Activated CD4-positive, CD25-positive, alpha-beta regulatory T cell treated with anti-CD3 and anti-CD28 coated beads, Interleukin-2, amount 50 U/mL, for 72 hours (primary cell): ENCODE results near the gene LHX5.
A peak's percentile ranks its signal among the peaks of the same experiment; 100 is the strongest.

Experiments
- DNase-seq: peaks from one replicate; pipeline ENCODE4 v3.0.0; 2021

Gene LHX5

DNA sequence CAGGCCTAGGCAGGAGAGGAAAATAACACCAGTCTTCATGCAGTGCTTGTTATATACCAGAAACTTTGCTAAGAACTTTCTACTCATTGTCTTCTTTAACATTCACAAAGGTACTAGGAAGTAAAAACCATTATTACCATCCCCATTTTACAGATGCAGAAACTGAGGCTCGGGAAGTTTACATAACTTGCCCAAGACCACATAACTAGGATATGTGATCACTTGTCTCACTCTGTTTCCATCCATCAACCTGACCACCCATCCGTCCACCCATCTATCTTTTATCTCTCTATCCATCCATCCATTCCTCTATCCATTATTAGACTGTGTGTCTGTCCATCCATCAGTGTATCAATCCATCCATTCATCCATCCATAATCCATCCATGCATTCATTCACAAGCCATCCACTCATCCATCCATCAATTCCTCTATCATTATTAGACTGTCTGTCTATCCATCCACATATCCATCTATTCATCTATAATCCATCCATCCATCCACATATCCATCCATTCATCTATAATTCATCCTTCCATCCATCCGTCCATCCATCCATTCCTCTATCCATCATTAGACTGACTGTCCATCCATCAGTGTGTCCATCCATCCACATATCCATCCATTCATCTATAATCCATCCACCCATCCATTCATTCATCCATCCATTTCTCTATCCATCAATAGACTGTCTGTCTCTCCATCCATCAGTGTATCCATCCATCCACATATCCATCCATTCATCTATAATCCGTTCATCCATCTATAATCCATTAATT lies 33.0 kb downstream of the LHX5 start:
- DNase-seq: no peak

DNA sequence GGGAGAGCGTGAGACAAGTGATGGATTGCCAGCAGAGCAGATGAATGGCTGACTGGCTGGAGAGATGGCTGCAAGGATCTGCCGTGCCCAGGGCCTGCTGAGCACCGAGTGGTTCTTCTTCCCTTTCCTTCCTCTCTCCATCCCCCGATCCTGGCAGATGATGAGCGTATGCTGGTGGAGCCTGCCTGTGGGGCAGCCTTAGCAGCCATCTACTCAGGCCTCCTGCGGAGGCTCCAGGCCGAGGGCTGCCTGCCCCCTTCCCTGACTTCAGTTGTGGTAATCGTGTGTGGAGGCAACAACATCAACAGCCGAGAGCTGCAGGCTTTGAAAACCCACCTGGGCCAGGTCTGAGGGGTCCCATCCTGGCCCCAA lies 34.0 kb downstream of the LHX5 start:
- no peak for DNase-seq

DNA sequence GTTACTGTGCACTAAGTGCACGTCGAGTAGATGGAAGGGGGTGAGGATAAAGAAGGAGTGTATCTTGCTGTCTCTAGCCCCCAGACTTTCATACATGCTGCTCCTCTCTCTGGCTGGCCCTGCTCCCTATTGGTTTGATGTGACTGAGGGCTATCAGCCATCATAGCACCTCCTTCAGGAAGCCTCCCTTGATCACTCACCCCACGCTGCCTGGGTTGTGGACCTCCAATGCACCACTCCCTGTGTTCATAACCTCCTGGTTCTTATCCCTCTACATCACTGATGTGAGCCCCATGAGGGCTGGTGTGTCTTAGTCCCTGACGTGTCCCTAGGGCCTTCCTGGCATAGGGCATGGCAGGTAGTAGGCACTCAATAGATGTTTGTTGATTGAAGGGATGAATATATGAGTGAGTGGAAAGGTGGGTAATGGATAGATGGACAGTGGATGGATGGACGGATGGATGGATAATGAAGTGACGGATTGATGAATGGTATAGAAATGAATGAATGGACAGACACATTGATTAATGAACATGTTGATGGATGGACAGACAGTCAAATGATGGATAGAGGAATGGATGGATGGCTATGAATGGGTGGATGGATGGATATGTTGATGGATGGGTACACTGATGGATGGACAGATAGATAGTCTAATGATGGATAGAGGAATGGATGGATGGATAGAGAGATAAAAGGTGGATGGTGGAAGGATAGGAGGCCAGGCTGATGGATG lies 34.5 kb downstream of the LHX5 start:
- DNase-seq: no peak

DNA sequence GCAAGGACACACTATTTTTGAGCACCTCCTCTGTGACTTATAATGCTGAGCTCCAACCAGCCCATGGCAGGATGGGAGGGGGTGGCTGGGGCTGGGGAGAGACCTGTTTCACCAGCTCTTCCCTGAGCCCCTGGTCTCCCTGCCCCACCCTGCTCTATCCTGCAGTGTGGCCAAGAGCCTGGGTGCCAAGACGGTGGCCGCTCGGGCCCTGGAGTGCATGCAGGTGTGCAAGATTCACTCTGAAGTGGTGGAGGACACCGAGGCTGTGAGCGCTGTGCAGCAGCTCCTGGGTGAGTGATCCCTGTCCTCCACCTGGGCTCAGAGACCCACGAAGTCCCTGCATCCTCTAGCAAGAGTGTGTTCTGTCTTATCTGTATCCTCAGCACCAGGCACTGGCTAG lies 35.1 kb downstream of the LHX5 start:
- no peak for DNase-seq

DNA sequence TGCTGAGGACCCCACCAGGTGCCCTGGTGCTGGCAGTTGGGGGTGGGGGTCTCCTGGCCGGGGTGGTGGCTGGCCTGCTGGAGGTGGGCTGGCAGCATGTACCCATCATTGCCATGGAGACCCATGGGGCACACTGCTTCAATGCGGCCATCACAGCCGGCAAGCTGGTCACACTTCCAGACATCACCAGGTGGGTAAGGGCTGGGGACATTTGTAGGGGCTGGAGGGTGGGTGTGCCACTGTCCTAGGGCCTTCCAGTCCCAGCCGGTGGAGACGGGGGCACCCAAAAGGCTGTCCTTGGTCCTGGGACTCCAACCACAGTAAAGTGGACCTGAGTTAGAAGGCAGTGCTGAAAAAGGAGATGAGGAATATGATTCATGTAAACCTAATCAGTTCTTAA lies 36.3 kb downstream of the LHX5 start:
- no peak for DNase-seq

DNA sequence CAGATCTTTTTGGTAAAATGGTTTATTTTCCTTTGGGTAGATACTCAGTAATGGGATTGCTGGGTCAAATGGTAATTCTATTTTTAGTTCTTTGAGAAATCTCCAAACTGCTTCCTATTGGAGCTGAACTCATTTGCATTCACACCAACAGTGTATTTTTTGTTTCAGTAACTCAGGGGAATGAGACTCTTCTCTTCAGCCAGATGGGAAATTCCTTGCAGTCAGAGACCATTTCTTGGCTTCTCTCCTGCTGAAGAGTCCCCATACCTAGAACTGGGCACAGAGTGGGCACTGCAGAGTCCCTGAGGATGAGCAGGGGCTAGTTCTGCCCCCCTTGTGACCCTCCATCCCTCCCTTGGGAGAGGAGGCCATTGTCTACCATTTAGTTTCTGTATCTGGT lies 38.7 kb downstream of the LHX5 start:
- DNase-seq: no peak

DNA sequence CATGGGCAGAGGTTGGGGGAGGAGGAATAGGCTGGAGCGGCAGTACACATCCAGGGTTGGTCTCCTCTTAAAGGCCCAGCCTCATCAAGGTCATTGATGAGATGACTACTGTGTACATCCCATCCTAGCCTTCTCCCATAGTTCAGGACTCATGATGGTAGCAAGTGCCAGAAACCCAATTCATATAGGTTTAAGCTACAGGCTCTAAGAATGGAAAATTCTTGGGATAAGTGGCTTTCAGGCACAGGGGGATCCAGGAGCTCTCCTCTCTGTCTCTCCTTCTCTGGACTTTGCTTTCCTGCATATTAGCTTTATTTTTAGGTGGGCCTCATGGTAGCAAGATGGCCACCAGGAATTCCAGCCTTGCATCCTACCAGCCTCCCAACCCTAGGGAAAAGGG lies 43.2 kb downstream of the LHX5 start:
- DNase-seq: no peak

DNA sequence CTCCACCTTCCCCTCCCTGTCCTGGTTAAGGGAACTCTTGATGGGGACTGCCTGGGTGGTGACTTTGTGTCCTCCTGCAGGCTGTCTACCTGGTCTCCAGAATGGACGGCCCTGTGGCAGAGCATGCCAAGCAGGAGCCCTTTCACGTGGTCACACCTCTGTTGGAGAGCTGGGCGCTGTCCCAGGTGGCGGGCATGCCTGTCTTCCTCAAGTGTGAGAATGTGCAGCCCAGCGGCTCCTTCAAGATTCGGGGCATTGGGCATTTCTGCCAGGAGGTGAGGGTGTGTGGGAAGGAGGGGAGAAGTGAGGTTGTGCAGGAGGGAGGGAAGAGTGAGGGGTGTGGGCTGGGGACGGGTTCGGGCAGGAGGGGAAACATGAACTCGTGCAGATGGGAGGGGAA lies 43.8 kb downstream of the LHX5 start:
- no peak for DNase-seq

DNA sequence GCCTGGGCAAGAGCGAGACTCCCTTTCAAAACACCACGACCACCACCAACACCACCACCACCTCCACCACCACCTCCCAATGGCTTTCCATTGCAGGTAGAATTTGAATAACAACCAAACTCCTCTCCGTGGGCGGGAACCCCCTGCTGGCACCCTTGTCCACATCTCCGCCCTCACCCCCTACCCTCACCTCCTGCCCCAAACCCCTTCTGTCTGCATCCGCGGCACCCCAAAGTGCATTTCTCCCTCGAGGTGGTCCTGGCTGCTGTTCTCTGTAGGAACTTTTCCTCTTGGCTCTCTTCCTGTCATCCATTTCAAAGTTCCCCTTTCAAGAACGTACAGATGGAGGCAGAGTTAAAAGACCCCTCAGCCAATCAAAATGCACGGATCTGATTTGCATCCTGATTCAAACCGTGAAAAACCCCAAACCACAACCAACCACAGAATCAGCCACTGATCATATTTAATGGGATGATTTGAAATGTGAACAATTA lies 45.7 kb downstream of the LHX5 start:
- DNase-seq: no peak

DNA sequence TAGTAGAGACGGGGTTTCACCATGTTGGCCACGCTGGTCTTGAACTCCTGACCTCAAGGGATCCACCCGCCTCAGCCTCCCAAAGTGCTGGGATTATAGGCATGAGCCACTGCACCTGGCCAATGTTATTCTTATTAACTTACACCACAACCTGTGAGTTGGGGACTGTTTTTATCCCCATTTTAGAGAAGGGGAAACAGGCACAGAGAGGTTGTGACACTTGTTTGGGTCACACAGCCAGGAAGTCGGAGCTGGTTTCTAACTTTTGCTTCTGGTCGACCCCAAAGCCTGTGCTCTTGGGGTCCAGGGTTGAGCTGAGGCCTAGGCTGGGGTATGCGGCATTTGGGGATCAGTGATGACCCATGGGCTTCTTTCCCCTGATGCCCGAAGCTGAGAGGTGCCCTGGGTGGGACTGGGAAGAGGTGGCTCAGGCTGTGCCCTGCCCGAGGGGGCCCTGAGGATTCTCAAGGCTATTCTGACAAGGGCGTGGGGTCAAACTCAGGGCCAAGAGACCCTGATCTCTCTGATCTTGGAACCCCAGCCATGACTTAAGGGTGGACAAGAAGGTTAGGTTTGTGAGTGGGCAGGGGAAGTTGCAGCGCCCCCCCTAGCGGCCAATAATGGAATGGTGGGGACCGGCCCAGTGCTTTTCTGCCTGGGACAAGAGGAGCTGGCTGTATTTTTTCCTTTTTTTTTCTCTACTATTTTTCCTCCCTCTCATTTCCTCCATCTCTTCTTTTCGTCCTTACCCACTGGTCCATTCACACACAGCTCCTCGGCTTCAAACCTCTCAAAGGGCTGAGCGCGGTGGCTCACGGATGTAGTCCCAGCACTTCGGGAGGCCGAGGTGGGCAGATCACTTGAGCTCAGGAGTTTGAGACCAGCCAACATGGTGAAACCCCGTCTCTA lies 46.5 kb downstream of the LHX5 start:
- DNase-seq: peak; percentile 69

DNA sequence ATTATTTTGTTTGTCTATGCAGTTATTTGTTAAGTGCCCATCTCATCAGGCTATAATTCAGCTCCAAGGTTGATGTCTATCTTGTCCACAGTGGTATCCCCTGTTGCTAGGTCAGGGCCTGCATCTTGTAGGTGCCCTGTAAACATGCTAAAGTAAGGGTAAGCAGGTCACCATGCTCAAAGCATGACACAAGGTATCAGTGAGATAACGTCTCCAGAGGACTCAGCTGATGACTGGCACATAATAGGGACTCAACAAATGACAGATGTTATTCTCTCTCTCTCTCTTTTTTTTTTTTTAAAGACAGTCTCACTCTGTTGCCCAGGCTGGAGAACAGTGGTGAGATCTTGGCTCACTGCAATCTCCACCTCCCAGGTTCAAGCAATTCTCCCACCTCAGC lies 47.2 kb downstream of the LHX5 start:
- no peak for DNase-seq

DNA sequence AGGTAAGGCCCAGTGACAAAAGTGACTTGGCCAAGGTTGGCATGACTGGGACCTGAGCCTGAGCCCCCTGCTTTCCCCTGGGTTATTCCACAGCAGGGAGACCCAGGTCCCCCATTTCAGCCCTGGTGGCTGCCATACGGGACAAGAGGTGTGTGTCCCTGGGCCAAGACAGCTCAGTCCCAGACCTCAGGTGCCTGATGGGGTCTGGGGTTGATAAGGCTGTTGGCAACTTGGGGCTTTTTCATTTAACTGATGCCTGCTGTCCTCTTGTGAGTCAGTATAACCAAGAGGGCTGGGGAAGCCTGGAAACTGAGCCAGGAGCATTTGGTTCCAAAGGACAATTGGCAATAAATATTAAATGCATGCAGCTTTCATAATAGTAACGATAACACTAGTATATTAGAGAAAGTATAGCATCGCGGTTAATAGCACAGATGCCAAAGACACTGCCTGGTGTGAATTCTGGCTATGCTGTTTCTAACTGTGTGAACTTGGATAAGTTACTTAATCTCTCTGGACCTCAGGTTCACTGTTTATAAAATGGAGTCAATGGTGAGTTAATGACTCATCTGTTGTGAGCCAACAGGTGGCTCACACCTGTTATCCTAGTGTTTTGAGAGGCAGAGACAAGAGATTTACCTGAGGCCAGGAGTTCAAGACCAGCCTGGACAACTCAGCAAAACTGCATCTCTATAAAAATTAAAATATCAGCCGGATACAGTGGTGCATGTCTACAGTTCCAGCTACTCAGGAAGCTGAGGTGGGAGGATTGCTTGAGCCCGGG lies 48.6 kb downstream of the LHX5 start:
- no peak for DNase-seq

DNA sequence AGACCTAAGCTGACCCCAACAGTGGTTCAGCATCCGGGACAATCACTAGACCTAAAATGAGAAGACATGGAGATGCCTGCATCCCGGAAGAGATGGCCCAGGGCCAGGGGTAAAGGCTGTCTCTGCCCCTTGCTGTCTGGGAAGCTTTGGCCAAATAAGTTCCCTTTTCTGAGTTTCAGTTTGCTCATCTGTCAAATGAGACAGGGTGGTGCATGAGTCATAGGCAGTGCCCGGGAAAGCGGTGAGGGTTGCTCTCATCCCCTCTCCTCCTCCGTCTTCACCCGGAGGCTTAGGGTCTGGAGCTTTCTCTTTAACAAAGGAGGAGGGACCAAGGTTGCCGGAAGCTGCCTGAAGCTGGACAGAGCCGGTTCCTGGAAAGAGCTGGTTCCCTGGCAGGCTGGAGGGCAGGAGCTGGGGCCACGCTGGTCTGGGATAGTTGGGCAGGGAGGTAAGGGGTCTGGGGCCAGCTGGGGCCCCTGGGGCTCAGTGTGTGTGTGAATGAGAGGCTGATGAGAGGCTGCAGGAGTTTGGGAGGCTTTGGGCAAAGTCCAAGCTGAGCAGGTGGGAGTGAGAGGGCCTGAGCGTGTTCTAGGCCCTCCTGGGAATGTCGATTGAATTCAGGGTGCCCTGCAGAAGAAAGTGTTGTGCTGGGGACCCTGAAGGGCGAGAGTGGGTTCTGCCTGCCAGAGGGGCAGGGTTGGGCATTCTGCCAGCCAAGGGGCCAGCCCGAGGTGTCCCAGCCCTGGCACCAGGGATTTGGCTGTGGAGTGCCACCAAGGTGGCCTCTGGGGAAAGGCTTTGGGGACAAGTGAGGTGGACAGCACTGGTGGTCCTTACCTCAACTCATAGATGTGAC lies 49.4 kb downstream of the LHX5 start, which contains the start of gene SDSL:
TSS of gene SDSL (plus strand) at position 351 of the 856 bp plus-strand sequence. CDS start 5,603 bp downstream, outside the sequence.
- no peak for DNase-seq

DNA sequence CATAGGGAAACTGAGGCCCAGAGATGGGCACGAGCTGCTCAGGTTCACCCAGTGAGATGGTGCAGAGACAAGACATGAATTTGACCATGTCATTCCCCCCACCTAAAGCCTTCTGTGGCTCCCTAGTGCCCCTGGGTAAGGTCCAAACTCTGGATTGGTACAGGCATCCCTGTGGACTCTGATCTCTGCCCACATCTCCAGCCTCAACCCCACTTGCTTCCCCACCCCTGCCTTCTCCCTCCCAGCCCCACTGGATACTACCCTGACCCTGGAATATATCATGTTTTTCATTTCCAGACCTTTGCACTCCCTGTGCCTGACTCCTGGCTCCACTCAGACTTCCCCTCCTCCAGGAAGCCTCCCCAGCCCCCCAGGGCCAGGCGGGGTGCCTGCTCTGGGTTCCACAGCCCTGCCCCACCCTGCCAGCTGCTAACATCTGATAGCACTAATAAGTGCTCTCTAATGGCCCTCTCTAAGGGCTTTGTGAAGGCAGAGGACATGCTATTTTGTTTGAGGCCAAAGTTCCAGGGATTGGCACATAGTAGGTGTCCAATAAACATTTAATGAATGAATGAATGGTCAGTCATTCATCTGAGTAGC lies 50.6 kb downstream of the LHX5 start:
- DNase-seq: no peak

DNA sequence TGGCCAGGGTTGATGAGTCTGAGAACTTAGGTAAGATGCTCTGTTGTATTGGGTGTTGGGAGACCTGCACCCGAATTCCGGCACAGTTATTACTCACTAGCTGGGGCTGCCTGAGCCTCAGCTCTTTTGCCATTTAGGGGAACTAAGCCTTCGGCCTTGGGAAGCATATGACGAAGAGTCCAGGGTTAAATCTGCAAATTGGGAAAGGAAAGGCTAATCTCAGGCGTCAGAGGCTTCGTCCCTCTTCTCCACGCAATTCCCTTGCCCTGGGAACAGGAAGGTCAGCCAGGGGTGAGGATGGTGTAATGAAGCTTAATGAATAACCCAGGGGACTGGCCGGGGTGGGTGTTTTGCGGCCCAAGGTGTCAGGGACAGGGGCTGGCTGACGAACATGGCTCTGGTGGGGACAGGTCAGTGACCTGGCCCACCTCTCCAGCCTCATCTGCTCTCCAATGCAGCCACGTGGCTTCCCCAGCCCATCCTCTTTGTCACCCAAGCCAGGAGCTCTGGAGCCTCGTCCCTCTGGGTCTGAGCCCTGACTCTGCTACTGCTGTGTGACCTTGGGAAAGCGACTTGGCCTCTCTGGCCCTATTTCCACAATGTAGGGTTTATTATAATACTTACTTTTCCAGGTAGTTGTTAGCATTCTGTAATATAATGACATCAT lies 53.3 kb downstream of the LHX5 start:
- DNase-seq: no peak

DNA sequence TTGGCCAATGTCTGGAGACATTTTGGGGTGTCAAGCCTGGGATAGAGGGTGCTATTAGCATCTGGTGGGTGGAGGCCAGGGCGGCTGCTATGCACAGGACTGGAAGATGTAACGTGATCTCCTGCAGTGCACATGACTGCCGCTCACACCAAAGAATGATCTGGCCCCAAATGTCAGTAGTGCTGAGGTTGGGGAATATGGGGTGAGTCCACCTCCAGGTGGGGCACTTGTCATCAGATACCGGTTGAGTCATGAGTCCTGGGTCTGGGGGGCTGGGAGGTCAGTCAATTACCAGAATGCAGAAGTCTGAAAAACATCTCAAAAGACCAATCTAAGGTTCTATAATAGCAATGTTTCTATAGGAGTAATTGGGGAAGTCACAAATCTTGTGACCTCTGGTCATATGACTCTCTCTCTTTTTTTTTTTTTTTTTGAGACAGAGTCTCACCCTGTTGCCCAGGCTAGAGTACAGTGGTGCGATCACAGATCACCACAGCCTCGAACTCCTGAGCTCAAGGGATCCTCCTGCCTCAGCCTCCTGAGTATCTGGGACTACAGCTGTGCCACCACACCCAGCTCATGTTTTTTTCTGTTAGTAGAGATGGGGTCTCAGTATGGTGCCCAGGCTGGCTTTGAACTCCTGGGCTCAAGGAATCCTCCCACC lies 55.4 kb downstream of the LHX5 start:
- no peak for DNase-seq

DNA sequence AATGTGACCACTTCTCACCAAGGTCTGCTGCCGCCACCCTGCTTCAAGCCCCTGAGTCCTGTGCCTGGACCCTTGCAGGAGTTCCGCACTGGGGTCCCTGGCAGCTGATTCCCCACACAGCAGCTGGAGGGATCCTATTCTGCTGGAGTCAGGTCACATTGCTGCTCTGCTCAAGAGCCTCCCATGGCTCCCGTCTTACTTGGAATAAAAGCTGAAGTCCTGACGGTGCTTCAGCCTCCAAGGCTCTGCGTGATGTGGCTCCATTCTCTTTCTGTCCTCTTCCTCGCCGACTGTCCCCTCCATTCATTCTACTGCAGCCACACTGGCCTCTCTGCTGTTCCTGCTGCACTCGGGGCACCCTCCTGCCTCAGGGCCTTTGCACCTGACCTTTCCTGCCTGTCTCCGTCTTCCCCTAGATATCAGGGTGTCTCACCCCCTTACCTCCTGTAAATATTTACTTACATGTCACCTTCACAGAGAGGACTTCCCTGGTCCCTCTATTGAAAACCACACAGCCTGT lies 57.1 kb downstream of the LHX5 start:
- no peak for DNase-seq

DNA sequence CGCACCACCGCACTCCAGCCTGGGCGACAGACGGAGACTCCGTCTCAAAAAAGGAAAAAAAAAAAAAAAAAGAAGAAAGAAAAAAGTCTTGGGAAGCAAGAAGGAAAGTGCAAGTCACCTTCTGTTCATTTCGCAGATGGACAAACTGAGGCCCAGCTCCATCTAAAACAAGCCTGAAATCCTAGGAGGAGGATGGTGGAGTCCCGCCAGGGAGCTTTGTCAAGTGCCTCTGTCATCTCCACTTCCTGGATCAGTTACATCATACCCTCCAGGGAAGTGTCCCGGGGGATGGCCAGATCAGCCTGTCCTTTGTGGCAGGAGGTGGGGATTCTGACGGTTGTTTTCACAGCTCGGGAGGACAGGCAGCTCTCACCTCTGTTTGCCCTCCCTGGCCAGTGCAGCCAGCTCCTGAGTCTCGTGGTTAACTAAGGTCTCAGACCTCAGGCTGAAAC lies 58.2 kb downstream of the LHX5 start:
- no peak for DNase-seq
